ENCODE data around the gene TSPAN9.

The TSPAN9 gene

GRCh38 chr12:3230758-3231375, 153.7 kb downstream of the TSPAN9 start:
- no peak for DNase-seq

- DNase-seq, result no peak
Observed at GRCh38 chr12:3231399-3231876, 154.3 kb downstream of the TSPAN9 start.

- no peak for DNase-seq
Observed at GRCh38 chr12:3233797-3234196, 156.6 kb downstream of the TSPAN9 start.

GRCh38 chr12:3236345-3237187, 159.4 kb downstream of the TSPAN9 start:
- DNase-seq, result peak; percentile 39 to 52

GRCh38 chr12:3238196-3238595, 161.0 kb downstream of the TSPAN9 start:
- no peak for DNase-seq

- DNase-seq, result no peak
Observed at GRCh38 chr12:3241621-3242020, 164.4 kb downstream of the TSPAN9 start.

- DNase-seq, result no peak
Observed at GRCh38 chr12:3242199-3242863, 165.2 kb downstream of the TSPAN9 start.

- no peak for DNase-seq
Observed at GRCh38 chr12:3243376-3244084, 166.4 kb downstream of the TSPAN9 start.

- no peak for DNase-seq
Observed at GRCh38 chr12:3244219-3244750, 167.1 kb downstream of the TSPAN9 start.

GRCh38 chr12:3246253-3246652, 169.1 kb downstream of the TSPAN9 start:
- no peak for DNase-seq

GRCh38 chr12:3247077-3247476, 169.9 kb downstream of the TSPAN9 start:
- DNase-seq, result no peak

- no peak for DNase-seq
Observed at GRCh38 chr12:3247629-3248161, 170.5 kb downstream of the TSPAN9 start.

- no peak for DNase-seq
Observed at GRCh38 chr12:3249081-3249800, 172.1 kb downstream of the TSPAN9 start.

- DNase-seq, result no peak
Observed at GRCh38 chr12:3250034-3250433, 172.9 kb downstream of the TSPAN9 start.

- no peak for DNase-seq
Observed at GRCh38 chr12:3250576-3250975, 173.4 kb downstream of the TSPAN9 start.

- no peak for DNase-seq
Observed at GRCh38 chr12:3251067-3251466, 173.9 kb downstream of the TSPAN9 start.

- no peak for DNase-seq
Observed at GRCh38 chr12:3251691-3252090, 174.5 kb downstream of the TSPAN9 start.

- DNase-seq, result no peak
Observed at GRCh38 chr12:3252450-3252891, 175.3 kb downstream of the TSPAN9 start.

GRCh38 chr12:3253682-3254275, 176.6 kb downstream of the TSPAN9 start:
- DNase-seq, result no peak

GRCh38 chr12:3255057-3255456, 177.9 kb downstream of the TSPAN9 start:
- DNase-seq, result no peak

- DNase-seq, result no peak
Observed at GRCh38 chr12:3256103-3256631, 179.0 kb downstream of the TSPAN9 start.

All from SHP77 (cell line).